PFSK-1 (cell line): ENCODE results near the gene TLE4.

Source experiments
- SIN3A ChIP-seq: IDR thresholded peaks from 2 replicates; pipeline ENCODE4 v1.6.1; 2012; ENCODE audit warnings: mild to moderate bottlenecking, low read length, moderate library complexity, borderline replicate concordance; ENCODE audit not compliant: insufficient read depth
- TAF1 ChIP-seq: IDR thresholded peaks from 2 replicates; pipeline ENCODE4 v1.6.1; 2012; ENCODE audit warnings: low read length, control low read depth, borderline replicate concordance; ENCODE audit not compliant: insufficient read depth
- TF ChIP-seq, protein P1 (sequence below), 2 experiments: IDR thresholded peaks; 2 replicates each; pipeline versions ENCODE4 v1.6.1 to v1.8.0; 2011 to 2012; ENCODE audit warnings: low read depth in 2 of 2, low read length in 2 of 2, control low read depth in 1 of 2, inconsistent platforms in 1 of 2, mild to moderate bottlenecking in 1 of 2, moderate library complexity in 1 of 2; ENCODE audit not compliant: insufficient read depth in 1 of 2

DNA sequence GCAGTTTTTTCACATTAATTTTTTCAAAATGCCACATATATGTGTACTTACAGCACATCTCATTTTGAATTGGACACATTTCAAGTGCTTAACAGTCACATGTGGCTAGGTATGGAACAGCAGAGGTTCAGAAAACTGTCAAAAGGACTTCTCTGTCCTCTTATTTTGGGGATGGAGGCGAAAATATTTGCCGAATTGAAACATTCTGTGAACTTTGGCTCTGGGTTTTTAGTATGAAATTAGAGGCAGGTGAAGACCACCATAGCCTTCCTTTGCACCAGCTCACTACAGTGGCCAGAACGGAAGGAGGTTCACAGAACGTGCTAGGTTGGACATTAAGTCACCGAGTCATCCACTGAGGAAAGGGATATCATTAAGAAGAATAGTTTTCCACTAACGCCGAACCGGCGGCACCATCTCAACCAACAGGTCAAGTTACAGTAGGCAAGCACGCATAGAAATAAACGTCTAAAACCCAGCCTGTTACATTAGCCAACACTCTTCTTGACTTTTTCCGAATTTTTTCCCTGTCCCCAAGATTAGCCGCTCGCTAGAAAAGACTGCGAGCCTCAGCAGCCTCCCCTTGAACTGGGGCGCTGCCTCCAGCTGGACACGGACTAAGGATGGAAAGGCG, 1.8 kb upstream of the TLE4 start:
- TF ChIP-seq SIN3A (no peak), TAF1 (no peak)
- TF ChIP-seq, protein P1, sequence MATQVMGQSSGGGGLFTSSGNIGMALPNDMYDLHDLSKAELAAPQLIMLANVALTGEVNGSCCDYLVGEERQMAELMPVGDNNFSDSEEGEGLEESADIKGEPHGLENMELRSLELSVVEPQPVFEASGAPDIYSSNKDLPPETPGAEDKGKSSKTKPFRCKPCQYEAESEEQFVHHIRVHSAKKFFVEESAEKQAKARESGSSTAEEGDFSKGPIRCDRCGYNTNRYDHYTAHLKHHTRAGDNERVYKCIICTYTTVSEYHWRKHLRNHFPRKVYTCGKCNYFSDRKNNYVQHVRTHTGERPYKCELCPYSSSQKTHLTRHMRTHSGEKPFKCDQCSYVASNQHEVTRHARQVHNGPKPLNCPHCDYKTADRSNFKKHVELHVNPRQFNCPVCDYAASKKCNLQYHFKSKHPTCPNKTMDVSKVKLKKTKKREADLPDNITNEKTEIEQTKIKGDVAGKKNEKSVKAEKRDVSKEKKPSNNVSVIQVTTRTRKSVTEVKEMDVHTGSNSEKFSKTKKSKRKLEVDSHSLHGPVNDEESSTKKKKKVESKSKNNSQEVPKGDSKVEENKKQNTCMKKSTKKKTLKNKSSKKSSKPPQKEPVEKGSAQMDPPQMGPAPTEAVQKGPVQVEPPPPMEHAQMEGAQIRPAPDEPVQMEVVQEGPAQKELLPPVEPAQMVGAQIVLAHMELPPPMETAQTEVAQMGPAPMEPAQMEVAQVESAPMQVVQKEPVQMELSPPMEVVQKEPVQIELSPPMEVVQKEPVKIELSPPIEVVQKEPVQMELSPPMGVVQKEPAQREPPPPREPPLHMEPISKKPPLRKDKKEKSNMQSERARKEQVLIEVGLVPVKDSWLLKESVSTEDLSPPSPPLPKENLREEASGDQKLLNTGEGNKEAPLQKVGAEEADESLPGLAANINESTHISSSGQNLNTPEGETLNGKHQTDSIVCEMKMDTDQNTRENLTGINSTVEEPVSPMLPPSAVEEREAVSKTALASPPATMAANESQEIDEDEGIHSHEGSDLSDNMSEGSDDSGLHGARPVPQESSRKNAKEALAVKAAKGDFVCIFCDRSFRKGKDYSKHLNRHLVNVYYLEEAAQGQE (IDR thresholded peaks at IDR 0.05; ENCODE audit: insufficient read depth in 1 of 2, low read depth in 2 of 2, low read length in 2 of 2) = no peak
